Kasumi-1 (cell line): ENCODE results near the gene DRC7.

Source experiments
- DNase-seq, 2 experiments: peaks; one replicate each; lab custom pipeline; 2025; lab: John Stamatoyannopoulos, UW

DRC7 gene

GRCh38 chr16:57676553-57677085, 18.0 kb upstream of the DRC7 start:
- no peak for DNase-seq

GRCh38 chr16:57677622-57678369, 16.8 kb upstream of the DRC7 start:
- DNase-seq, result no peak

GRCh38 chr16:57679016-57679415, 15.6 kb upstream of the DRC7 start:
- no peak for DNase-seq

GRCh38 chr16:57679767-57680482, 14.7 kb upstream of the DRC7 start:
- DNase-seq, result no peak

GRCh38 chr16:57680842-57681375, 13.7 kb upstream of the DRC7 start:
- peak in 1 of 2 experiments; percentile 30 for DNase-seq

- DNase-seq, result no peak
Measured at GRCh38 chr16:57681950-57682728, 12.5 kb upstream of the DRC7 start.

- DNase-seq, result no peak
Measured at GRCh38 chr16:57682809-57683635, 11.6 kb upstream of the DRC7 start.

- DNase-seq, result no peak
Measured at GRCh38 chr16:57683636-57684545, 10.7 kb upstream of the DRC7 start.

- DNase-seq, result no peak
Measured at GRCh38 chr16:57684626-57685358, 9.8 kb upstream of the DRC7 start.

- no peak for DNase-seq
Measured at GRCh38 chr16:57685633-57686032, 9.0 kb upstream of the DRC7 start.

- DNase-seq, result no peak
Measured at GRCh38 chr16:57686577-57686976, 8.0 kb upstream of the DRC7 start.

- no peak for DNase-seq
Measured at GRCh38 chr16:57687363-57687929, 7.2 kb upstream of the DRC7 start.

- DNase-seq, result no peak
Measured at GRCh38 chr16:57688487-57688986, 6.1 kb upstream of the DRC7 start.

- DNase-seq, result peak in 1 of 2 experiments; percentile 64
Measured at GRCh38 chr16:57688987-57689761, 5.4 kb upstream of the DRC7 start.

- peak; percentile 99 for DNase-seq
Measured at GRCh38 chr16:57689762-57690558, 4.6 kb upstream of the DRC7 start.

GRCh38 chr16:57690782-57691471, 3.7 kb upstream of the DRC7 start:
- DNase-seq, result no peak

GRCh38 chr16:57692636-57693035, 2.0 kb upstream of the DRC7 start:
- no peak for DNase-seq
